Inferior parietal cortex (tissue), 1 donor: ENCODE data around the gene USP14.

Experiments
- DNase-seq: peaks from one replicate; pipeline ENCODE4 v3.0.0-alpha.2; 2016; ENCODE audit errors: extremely low spot score

Gene USP14

GRCh38 chr18:227902-228301 lies 69.5 kb downstream of the USP14 start:
- DNase-seq: no peak

- no peak for DNase-seq
Measured at GRCh38 chr18:228586-228985, 70.2 kb downstream of the USP14 start.

- DNase-seq: no peak
Measured at GRCh38 chr18:231563-231962, 73.2 kb downstream of the USP14 start.

- no peak for DNase-seq
Measured at GRCh38 chr18:240175-240574, 81.8 kb downstream of the USP14 start.

- DNase-seq: no peak
Measured at GRCh38 chr18:245282-245847, 87.0 kb downstream of the USP14 start.

- DNase-seq: no peak
Measured at GRCh38 chr18:248053-248452, 89.7 kb downstream of the USP14 start.

GRCh38 chr18:250685-251084 lies 92.3 kb downstream of the USP14 start:
- no peak for DNase-seq

GRCh38 chr18:251572-251971 lies 93.2 kb downstream of the USP14 start:
- DNase-seq: no peak

- no peak for DNase-seq
Measured at GRCh38 chr18:253121-253520, 94.8 kb downstream of the USP14 start.

- no peak for DNase-seq
Measured at GRCh38 chr18:255171-255570, 96.8 kb downstream of the USP14 start.

GRCh38 chr18:260547-260946 lies 102.2 kb downstream of the USP14 start:
- DNase-seq: no peak

- DNase-seq: no peak
Measured at GRCh38 chr18:261398-262073, 103.2 kb downstream of the USP14 start.
